Purkinje cell (primary cell): ENCODE data around the gene BRIP1. TPM values are rescaled to one million over a fixed set of nuclear protein-coding genes. Genes with fewer than 3 reads are reported as not detected.

Experiments
- polyA plus RNA-seq: library from polyadenylated mRNA; unstranded; fragments of >200 nt; fragmentation: Nextera tagmentation; gene quantifications from 2 replicates; pipeline ENCODE4 v1.2.1, GENCODE V29; 2014

Gene BRIP1
- 3.1 and 3.5 TPM in 2 replicates for polyA plus RNA-seq

DNA sequence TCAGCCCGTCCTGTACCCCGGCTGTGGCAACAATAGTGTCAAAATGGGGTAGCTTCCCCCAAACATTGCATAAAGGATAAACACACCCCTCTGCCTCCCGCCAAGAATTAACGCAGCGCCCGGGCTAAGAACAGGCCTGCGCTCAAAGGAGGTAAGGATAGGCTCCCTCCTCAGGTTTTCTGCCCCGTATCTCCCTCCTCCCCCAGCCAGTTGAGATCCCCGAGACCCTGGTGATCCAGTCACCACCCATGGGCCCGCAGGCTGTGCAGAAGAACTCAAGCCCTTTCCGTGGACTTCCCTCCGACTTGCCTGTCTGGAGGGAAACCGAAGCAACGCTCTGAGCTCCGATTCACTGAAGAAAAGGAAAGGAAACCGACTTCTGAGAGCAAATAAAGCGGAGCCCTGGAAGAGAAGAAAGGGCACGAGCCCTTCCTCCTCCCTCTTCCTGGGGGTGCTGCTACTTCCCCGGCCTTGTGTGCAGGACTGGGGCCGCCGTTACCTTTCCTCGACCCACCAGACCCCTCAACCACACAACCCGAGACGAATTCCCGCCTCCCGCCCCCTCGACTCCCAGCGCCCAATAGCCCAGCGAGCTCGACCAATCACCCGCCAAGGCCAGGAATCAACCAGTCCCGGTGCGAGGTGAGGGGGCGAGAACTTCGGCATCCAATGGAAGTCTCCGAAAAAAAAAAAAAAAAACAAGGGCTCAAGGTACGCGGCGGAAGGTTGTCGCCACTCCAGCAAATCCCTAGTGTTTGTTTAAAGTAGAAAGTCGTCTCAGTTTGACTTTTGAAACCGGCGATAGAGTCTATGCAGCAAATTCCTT, at the start of gene BRIP1:
Gene BRIP1 (minus strand): TSS at position 554 of the 826 bp plus-strand sequence. CDS start 1,989 bp downstream, outside the sequence.

Other genes with a start within 250 kb of the BRIP1 start
- gene INTS2, start 64.5 kb upstream of the BRIP1 start, polyA plus RNA-seq, result 7.9 and 9.0 TPM in 2 replicates
- 12.5 and 17.8 TPM in 2 replicates for gene MED13, start 201.8 kb upstream of the BRIP1 start, polyA plus RNA-seq